ENCODE results near the gene ZNF619.

- TF ChIP-seq MAX (IDR thresholded peaks at IDR 0.05; ENCODE audit: low read depth, low read length) (no peak), CTCF (IDR thresholded peaks at IDR 0.05; ENCODE audit: low read depth, low read length) (no peak), POLR2A (IDR thresholded peaks at IDR 0.05; ENCODE audit: extremely low read depth, insufficient read length) (no peak)
Measured at GRCh38 chr3:40465111-40465407, 11.9 kb upstream of the ZNF619 start.
